COR-L47 (cell line): ENCODE data around the gene MACROD1.

Experiments used
- DNase-seq: peaks from one replicate; lab custom pipeline; 2025; lab: John Stamatoyannopoulos, UW

The MACROD1 gene

DNA sequence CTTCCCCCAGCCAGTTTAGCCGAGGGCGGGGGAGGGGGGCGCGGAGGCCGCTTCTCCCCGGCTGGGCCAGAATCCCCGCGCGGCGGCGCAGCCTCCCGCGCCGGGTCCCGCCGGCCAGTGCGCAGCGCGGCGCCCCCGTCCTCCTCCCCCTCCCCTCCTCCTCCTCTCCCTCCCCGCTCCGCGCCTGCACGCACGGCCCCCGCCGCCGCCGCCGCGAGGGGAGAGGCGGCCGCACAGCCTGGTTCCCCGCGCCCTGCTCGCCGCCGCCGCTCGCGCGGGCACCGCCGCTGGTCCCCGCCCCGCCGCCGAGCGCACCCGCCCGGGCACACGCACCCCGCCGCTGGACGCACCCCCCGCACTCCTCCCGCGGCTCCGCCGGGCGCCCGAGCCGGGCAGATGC is 130.3 kb downstream of the MACROD1 start, which contains the start of gene FLRT1:
TSS of gene FLRT1 (plus strand) at position 356 of the 400 bp plus-strand sequence. CDS start 80,337 bp downstream, outside the sequence.
- DNase-seq, result no peak

DNA sequence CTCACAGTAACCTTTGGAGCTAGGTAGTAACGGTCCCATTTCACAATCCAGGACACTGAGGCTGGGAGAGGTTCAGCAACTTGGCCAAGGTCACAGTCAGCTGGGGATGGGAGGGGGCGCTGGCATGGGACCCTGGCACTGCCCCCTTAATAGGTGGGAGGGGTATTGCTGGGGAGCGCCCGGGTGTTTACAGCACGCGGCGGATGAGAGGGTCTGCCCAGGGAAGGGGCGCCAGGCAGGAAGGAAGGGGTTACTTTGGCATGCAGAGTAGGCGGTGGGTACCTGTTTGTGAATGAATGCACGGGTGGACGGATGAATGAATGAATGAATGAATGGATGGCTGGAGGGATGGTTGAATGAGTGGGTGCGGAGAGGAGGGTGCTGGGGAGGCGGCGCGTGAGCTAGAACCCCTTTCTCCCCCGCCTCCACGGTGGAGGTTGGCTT is 130.8 kb downstream of the MACROD1 start:
- DNase-seq, result no peak

DNA sequence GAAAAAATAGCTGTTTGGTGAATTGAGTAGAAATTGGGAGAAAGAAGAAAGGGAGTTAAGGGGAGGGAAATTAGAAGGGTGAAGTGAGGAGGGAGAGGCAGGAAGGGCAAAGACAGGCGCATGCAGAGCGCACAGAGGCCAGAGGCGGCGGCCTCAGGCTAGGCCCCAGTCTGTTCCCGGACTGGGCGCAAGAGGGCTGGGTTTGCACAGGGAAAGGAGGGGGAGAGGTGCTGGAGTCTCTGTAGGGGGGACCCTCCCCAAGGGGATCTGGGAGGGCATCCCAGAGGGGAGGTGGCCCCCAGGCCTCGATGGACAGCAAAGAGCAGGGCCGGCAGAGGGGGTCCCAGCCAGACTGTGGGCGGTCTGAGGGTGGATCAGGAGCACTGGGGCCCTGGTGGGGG is 131.5 kb downstream of the MACROD1 start:
- no peak for DNase-seq

DNA sequence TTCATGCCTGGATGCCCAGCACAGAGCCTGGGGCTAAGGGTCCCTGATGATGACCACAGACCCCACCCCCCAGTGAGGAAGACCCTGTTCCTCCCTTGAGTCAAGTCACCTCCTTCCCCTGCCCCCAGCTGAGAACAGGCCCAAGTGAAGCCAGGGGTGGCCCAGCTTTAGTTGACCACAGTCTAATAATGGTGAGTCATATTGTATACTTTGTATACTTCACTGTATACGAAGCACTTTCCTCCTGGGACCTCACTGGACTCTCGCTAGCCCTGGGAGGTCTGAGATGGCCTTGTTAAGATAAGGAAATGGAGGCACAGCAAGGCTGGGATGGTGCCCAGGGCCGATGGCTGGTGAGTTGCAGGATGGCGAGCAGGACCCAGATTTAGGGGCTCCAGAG is 133.9 kb downstream of the MACROD1 start:
- no peak for DNase-seq

DNA sequence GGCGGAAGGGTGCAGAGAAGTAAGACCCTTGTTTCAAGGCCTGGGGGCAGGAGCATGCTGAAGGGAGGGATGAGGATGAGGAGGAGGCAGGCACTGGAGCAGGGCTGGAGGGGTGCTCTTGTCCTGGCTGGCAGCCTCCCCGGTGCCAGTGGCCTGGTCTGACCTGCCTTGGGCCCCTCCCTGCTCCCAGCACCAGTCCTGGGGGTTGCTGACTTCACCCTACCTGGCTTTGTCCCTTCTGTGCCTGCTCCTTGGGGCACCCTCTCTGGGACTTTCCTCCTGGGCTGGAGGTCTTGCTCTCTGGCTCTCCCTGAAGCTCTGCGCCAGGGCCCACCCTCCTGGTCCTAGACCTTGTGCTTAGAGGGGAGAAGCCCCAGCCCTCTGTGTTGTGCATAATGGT is 134.9 kb downstream of the MACROD1 start:
- no peak for DNase-seq

DNA sequence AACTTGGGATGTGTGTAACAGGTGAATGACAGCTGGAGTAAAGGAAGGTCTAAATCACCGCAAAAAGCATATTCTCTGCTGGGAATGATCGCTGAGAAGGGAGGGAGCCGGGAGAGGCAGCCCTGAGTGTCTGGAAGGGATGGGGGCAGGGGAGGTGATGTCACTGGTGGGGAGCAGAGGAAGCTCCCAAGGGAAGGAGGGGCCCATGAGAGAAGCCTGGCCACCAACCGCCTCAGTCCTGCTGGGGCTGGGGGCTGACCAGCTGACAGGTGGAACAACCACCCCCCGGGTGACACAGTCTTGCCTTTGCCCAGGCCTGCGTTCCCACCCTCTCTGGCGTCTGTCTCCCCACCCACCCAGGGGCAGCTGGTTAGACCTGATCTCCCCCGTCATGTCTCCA is 136.1 kb downstream of the MACROD1 start:
- no peak for DNase-seq

DNA sequence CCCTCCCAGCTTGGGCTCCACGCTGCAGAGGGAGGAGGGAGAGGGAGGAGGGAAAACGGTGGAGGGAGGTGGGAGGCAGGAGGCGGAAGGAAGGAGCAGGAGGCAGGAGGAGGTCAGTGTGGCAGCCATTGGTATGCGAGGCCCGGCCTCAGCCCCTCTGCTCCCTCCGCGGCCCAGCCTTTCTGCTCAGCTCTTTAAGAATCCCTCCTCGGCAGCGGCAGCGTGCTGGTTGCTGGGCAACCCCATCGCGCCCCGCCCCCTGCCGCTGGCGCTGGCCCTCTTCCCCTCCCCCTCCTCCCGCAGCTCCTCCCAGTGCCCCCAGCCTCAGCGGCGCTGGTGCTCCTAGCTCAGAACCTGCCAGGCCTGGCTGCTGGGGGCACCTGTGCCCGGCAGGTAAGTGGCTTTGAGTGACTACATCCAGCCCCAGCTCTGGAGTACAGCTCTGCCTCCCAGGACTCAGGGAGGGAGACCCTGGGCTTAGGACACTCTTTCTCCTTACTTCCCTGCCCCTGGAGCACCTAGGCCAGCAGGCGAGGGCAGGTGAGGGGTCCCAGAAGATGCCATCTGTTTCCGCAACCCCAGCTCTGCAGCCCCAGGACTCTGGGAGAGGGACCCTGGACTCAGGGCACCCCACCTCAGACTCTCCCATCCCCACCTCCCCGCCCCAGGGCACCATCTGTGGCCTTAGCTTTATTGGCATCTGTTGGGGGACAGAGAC is 137.4 kb downstream of the MACROD1 start:
- DNase-seq, result peak; percentile 54

DNA sequence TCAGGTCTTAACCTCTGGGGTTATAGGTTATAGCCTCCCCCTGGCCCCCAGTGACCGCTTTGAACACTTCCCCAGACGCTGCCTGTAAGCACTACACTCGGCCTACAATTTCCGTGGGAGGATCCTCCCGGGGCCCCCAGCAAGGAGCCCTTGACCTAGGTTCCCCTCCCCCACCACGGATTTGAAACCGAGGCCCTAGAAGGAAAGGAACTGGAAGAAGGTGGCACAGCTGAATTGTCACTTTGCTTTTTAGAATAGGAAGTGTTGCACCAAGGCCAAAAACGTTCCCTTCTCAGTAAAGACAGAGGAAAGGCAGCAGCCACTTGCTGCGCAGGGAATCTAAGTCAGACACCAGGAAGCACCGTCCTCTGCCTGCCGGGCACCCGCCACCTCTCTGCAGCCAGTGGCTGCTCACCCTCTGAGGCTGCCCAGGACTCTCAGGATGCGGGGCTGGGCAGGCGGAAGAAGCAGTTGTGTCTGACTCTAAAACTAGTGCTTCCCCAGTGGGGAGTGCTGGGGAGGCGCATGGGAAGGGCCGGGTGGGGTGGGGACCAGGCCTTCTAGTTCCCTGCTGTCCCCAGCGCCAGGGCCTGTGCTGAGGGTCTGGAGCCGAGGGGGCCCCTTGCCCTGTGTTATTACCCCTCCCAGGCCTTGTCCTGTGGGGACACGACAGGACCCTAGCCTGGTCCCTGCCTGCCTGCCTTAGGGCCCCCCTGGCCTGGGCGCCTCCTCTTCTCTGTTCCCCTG is 138.1 kb downstream of the MACROD1 start:
- no peak for DNase-seq

DNA sequence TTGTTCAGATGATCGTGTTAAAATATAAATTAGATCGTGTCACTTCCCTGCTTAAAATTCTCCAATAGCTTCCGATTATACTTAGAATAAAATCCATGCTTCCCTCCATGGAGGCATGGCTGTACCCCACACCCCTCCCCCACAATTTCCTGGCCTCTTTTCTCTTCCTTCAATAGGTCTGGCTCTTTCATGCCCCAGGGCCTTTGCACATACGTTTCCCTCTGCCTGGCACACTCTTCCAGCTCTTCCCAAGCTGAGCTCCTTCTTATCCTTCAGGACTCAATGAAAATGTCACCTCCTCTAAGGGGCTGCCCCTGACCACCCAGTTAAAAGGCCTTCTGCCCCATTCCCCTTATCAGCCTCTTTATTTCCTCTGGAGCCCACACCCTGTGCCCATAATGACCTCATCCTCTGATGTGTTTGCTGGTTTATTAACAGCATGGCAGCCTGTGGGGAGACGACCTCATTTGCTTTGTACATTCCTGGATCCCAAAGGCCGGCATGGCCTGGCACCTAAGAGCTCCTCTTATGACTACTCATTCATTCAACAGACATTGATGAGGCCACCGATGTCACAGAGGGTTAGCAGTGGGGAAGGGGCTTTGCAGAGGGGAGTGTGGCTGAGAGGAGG is 139.2 kb downstream of the MACROD1 start:
- DNase-seq, result no peak

DNA sequence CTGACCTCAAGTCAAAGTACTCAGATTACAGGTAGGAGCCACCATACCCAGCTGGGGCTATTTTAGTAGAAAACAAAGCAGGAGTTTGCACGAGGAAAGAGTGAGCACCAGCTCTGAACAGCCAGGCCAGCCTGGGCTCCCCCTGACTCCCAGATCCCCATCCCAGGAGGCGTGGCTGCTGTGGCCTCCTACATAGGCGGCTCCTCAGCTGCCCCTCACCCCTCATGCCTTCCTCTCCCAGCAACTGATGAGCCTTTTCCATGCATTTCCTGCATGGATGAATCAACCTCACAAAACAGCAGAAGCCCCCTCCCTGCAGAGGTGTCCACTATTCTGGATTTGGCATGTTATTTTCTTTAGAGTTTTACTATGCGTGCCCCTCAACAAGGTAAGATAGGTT is 140.7 kb downstream of the MACROD1 start:
- no peak for DNase-seq

DNA sequence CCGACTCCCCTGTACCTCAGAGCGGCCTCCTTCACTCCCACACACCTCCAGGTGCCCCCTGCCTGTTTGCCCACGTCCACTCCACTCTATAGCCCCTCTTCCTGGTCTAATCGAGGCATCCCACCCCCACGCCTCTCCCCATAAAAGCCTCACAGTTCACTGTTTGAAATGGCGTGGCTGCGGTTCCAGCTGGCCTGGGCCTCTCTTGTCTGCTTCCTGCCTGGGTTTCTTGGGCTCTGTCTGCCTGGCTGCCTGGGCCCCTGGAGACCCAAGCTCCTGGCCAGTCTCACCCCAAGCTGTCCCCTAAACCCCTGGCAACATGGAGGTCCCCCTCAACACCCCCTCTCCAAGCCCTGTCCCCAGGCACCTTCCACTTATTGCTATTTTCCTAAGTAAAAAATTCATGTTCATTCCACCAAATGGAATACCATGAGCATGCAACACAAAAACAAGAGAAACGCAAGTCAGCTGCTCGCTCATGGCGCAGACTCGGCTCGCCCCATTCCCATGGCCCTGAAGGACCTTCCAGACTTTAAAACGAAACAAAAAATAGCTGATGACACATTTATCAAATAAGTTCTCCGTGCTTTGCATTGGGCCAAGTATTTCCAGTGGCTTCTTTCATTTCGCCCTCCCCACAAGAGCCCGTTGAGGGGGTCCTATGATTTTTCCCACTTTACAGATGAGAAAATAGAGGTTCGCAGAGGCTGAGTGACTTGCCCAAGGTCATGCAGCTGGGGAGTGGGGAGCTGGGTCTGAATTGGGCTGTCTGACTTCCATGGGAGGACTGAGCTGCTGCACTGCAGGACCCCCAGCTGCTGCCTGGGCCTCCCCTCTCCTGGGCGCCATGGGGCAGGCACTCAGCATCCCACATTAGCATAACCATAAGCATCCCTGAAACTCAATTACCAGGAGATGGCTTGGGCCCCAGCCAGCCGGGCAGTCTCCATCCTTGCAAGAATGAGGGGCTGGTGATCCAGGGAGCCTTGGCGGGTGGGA is 141.9 kb downstream of the MACROD1 start:
- DNase-seq, result no peak

DNA sequence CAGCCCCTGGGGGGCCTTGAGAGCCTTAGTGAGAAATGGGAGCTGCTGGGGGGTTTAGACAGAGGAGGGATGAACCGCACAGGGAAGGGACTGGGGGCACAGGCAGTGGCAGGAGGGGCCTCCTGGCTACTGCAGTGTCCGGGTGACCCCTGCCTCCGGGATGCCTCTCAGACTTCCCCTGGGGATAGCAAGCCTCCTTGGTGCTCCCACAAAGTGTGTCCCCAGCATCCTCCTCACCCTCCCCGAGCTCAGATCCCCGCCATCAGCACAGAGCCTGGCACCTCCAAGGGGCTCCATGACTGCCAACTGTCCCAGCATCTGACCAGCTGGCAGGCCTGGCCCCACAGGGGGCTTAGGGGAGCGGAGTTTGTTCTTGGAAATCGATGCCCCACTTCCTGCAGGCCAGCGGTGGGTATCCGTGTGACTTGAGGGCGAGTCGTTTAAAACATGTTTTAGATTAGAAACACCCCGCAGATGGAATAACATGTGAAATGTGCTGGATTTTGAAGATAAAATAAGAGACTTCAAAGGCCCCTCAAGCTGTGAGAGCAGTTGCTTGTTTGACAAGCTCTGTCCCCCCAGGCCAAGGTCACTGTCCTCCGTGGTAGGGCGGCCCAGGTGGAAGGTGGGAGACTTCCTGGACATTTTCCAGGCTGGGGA is 143.7 kb downstream of the MACROD1 start:
- no peak for DNase-seq

DNA sequence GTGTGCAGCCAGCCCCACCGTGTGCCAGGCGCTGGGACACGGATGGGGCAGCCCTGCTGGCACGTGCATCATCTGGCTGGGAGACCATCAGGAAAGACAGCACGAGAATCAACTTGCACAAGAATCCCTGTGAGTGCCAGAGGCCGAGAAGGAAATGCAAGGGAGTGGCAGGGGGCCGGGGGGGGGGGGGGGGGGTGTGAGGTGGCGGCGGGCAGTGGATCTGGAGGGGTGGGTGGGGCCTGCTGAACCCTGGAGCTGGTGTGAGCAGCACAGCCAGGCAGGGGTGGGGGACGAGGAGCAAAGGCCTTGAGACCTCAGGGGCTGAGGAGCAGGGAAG is 144.2 kb downstream of the MACROD1 start:
- DNase-seq, result no peak

DNA sequence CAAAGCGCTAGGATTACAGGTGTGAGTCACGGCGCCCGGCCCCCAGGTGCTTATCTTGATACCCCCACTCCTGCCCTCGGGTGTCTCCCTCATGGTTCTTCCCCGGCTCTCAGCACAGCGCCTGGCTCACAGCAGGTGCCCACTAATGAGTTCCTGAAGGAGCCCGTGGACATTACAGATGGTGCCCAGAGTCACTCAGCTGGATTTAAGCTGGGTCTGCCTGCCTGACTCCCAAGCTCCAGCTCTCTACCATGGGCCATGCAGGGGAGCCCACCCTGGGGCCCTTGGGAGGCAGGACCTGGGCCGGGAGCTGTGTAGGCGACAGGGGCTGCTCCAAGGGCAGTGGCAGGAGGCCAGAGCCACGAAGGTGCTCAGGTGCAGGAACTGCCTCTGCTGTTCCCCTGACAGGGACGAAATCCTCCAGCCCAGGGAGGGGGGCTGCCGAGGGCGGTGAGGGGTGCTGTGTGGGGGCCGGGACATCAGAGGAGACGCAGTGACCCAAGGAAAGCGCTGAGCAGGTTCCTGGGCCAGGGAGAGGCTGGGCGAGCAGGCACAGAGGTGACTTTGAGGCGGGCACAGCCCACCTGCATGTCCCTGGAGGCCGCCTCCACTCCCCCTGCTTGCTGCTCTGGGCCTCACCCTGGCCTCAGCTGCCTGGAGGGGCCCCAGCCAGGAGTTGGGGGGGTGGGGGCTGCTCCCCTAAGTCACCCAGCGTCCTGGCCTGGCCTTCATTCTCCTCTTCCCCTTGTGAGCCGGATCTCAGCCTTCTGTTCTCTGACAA is 144.7 kb downstream of the MACROD1 start:
- DNase-seq, result no peak

DNA sequence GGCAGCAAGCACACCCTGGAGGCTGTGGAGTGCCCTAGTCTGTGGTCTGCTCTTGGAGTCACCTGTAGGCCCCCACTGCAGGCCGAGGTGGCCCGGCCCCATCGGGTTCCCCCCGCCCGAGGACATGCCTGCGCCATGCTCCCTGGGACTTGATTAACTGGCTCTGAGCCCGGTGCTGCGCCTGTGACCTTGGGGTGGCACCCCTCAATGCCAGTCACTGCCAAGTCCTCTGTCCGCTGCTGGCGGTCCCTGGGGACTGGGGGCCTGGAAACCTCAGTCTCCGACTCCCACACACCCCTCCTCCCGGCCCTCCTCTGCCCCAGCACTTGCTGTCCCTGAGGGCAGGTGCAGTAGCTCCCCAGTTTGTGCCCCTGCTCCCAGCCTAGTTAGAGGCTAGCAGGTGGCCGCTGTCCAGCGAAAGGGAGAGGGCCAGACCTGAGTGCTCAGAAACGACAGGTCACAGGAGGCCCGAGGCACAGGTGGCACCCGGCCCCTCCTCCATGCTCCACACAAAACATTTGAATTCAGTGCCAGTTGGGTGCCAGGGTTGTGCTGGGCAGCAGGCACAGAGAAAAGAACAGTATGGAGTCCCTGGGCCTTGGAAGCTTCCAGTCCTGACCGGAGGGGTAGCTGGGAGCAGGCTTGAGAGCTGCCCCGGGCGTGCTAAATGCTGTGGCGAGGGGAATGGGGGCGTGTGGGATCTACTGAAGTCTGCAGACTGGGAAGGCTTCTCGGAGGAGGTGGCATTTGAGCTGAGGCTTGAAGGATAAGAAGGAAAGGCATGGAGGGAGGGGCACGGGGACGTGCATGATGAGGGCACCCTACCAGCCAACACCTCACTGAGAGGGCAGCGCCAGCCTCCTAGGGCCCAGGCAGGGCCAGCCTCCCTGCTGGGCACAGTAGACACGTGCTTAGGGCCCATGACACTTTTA is 146.5 kb downstream of the MACROD1 start:
- DNase-seq, result no peak

DNA sequence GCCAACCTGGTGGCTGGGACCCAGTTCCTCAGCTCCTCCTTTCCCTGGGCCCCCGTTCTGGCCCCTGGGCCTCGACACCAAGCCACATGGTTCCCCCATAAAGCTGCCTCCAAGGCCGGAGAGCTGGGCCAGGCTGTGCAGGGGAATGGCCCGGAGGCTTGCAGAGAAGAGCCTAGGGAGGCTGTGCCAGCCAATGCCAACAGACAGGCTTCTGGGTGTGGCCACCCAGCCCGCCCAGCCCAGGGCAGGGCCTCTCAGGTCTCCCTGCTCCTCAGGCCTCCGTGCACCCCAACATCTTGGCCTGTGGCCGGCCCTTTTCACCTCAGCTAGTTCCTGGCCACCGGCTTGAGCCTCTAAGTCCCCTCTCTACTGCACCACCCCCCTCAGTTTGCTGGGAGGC is 147.6 kb downstream of the MACROD1 start:
- no peak for DNase-seq

DNA sequence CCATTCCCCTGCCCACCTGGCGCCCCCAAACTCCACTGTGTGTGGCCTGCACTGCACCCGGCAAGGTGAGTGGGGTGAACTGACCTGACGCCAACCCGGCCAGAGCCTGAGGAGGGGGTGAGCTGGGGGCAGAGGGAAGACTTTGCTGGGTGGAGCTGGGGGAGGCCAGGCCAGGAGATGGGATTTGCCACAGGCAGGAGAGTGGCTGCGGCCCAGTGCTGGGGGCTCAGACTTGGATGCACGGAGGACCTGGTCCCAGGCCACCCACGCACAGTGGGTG is 148.0 kb downstream of the MACROD1 start:
- no peak for DNase-seq

DNA sequence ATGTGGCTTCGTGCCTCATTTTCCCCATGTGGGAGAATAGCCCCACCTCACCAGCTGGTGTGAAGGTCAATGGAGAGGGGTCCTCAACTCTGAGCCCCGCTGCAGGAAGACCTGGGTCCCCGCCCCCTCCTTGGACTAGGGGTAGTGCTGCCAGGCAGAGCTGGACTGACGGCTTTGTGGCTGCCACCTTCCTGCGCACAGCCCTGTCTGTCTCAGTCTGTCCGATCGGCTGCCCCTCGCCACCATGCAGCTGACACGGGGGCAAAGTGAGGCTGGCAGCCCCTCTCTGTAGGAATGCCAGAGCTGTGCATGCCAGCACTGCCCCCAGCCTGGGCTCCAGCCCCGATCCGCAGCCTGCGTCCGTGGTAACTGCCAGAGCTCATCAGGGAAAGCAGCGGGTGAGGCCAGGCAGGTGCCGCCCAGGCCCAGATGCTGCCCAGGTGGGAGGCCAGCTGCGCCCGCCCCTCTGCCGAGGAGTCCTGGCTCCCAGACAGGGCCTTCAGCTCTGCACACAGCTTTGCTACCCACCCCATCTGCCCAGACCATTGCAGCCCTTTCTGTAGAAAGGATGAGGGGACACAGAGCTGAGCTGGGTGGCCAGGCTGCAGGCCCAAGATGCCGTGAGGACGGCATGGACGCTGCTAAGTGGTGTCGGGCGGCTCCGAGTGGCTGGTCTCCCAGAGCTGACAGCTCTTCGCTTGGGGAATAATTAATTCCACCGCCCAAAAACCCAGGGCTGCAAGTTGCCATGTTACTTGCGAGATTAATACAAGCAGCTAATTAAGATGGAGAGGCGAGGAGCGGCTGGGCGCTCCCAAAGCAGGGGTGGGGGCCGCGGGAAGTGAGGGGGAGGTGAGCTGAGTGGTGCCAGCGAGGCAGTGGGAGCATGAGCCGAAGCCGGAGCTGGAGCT is 149.7 kb downstream of the MACROD1 start:
- DNase-seq, result peak; percentile 73

DNA sequence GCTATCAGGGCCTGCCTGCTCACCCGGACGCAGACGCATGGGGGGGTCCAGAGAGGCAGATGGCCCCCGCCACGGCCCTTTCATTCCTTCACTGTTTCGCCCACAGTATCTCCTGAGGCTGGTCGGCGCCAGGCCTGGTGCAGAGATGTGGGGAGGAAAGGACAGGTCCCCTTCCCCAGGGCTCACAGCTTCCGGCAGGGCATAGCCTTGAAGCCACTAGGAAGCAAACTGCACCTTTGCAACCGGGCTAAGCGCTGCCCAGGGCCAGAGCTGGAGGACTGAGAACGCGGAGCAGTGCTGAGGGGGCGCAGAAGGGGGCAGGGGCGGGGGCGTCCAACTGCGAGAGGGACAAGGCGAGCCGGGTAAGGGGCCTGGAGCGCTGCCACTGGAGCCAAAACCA is 150.4 kb downstream of the MACROD1 start:
- DNase-seq, result no peak
